LNCAP (cell line): ENCODE data around the gene SPTBN5.

Source experiments
- TF ChIP-seq, protein P1 (sequence below): fragments of 450-650 bp; IDR thresholded peaks from 2 replicates; pipeline ENCODE4 v1.5.1; 2017; ENCODE audit warnings: mild to moderate bottlenecking

Gene SPTBN5

DNA sequence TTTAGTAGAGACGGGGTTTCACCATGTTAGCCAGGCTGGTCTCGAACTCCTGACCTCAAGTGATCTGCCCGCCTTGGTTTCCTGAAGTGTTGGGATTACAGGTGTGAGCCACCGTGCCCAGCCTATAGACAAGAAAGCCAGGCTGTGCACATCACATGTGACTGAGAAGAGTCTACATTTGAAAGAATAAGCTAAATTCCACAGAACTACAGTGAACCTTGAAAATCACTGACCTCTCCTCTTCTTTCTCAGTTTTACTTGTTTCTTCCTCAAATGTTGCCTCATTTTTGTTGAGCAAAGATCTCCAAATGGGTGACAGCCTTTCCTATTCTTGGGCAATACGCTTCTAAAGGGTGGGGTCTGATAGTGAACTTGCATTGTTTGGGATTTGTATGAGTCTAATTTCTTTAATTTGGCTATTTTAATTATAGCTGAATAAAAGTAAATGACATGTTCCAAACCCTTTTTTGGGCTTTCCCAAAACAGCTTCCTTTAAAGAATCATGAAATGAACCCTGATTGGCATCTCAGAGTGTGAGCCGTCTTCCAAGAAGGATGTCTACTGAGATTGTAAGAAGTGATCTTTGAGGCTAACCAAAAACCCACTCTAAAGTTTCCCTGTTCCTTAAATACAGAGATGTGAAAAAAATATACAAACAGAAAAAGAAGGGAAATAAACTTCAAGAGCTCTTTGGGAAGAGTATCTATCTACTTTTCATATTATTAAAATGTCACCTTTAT lies 21.6 kb upstream of the SPTBN5 start:
- TF ChIP-seq, protein P1, sequence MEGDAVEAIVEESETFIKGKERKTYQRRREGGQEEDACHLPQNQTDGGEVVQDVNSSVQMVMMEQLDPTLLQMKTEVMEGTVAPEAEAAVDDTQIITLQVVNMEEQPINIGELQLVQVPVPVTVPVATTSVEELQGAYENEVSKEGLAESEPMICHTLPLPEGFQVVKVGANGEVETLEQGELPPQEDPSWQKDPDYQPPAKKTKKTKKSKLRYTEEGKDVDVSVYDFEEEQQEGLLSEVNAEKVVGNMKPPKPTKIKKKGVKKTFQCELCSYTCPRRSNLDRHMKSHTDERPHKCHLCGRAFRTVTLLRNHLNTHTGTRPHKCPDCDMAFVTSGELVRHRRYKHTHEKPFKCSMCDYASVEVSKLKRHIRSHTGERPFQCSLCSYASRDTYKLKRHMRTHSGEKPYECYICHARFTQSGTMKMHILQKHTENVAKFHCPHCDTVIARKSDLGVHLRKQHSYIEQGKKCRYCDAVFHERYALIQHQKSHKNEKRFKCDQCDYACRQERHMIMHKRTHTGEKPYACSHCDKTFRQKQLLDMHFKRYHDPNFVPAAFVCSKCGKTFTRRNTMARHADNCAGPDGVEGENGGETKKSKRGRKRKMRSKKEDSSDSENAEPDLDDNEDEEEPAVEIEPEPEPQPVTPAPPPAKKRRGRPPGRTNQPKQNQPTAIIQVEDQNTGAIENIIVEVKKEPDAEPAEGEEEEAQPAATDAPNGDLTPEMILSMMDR, result no peak

DNA sequence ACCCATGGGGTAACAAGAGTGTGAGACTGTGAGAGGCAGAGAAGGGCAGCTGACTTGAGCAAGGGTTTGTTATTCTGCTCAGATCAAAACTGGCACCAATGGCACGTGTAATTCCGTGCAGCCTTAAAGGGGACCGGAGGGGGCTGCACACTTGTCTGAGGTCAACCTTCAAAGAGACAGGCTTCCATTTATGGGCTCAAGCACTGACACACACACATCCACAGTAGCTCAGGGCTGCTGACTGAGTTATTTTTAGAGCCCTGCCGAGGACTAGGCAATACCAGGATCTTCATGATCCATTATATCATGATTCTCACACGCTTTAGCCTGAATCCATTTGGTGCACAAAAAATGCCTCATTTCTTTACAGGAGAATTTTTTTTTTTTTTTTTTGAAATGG lies 20.6 kb upstream of the SPTBN5 start:
- TF ChIP-seq, protein P1, result no peak

DNA sequence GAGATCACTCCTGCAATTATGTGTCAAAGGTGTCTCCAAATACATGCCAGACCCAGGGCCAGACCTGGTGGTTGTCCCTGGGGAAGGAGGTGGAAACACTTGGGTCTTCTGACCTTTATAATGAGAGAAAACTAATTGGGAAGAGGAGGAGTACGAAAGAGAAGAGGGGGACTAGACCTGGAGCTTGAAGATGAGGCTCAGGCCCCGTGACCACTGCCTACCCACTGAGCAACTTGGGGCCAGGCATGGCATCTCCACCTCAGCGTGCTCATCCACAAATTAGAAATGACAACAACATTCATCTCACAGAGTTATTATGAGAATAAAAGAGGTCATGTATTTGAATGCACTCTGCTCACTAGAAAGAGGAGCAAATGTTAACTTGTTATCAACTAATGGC lies 19.4 kb upstream of the SPTBN5 start:
- TF ChIP-seq, protein P1, result no peak

DNA sequence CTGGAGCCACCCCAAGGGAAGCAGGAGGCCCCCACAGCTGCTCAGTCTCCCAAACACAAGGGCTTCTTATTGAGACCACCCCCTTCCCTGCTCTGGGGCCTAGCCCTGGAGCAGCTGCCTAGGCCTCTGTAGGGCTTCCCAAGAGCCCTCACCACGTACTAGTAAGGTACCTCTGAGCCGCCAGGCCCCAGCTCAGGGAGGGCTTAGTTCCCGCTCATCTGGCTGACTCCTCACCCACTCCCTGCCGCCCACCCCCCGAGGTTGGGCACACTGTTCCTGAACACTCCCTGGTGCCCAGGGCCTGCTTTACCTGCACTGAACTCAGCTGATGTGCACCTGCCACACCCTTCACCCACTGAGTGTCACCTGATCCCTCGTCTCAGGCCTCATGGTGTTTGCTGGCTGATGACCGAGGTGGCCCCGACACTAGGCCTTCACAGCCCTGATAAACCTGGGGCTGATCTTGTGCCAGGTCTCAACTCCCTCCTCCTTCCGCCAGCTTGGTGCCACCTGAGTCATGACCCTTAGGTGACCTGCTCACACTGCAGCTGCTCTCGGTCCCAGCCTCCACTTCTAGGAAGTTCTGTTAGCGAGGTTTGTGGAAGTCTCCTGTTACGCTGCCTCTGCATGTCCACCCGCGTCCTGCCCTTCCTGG lies 18.0 kb upstream of the SPTBN5 start:
- TF ChIP-seq, protein P1, result no peak

DNA sequence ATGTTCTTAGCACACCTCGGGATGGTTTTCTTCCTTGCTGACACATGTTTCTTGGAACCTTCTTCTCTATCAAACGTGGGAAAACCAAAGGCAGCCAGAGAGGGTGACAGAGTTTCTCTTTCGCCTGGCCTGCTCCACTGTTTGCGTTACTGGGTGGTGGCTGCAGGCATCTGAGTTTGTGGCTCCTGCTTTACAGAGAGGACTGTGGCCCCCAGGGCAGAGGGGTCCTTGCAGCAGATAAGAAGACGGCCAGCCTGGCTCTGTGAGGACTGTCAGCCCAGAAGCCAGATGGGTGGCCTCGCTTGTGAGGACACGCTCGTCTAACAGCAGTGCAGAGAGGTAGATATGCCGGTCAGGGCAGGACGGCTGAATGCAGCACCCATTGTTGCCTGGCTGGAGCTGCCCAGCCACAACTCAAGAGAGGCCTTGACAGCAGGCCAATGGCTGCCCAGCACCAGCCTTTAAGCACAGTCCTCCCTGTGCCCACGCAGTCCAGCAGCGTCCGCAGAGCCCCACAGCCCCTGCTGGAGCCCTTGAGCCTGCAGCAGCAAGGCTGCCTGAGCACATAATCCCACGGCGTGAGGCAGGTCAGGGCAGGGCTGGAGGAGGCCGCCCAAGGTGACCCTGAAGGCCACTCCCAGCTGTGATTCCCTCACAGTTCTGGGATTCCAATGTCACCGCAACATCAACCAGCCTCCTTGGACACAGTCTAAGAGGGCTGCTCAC lies 15.0 kb upstream of the SPTBN5 start:
- TF ChIP-seq, protein P1, result no peak

DNA sequence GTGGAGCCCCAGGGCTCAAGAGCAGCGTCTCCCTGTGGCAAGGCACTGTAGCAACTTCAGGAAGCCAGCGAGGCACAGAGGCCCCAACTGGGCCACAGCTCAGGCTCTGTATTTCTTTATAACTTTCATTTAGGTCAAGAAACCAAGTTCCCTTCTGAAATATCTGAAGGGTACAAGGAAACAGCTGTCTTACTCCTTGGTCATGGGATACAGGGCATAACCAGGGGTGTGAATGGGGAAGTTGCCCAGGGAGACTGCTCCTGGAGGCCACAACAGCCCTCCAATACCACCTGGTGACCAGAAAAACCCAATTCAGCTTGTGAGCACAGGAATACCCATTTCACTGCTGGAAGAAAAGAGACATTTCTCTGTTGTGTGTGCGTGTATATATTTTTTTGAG lies 13.3 kb upstream of the SPTBN5 start:
- TF ChIP-seq, protein P1, result no peak

DNA sequence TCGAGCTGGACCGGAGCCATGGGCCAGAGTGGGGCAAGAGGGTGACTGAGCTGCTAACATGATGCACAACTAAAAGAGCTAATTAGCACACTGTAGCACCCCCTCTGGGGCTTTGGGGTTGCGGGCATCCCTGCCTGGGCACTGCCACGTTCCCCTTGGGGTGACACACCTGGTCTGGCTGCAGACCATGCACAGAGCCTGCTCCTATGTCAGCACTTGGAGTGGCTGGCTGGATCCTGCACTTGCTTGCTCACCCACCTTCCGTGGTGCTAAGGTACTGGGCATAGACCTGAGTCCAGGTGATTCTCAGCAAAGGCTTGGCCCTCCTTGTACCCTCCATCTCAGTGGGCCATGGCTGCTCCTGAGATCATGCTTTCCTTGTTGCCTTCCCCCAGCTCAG lies 12.8 kb upstream of the SPTBN5 start:
- TF ChIP-seq, protein P1, result no peak
